Stimulated activated CD4-positive, alpha-beta T cell treated with anti-CD3 and anti-CD28 coated beads, Interleukin-15, amount 100 ng/mL, for 48 hours (primary cell): ENCODE data around the gene PPFIA4.
"Not testable (repeated sequence)": the region's sequence is repeated elsewhere in the genome, so short reads cannot be mapped to it uniquely, and the experiment has no call there.

ENCODE experiments used
- DNase-seq, 2 donors: peaks; one replicate each; pipeline ENCODE4 v3.0.0-alpha.2; 2020; ENCODE audit warnings: low read depth in 2 of 2

The PPFIA4 gene

DNA sequence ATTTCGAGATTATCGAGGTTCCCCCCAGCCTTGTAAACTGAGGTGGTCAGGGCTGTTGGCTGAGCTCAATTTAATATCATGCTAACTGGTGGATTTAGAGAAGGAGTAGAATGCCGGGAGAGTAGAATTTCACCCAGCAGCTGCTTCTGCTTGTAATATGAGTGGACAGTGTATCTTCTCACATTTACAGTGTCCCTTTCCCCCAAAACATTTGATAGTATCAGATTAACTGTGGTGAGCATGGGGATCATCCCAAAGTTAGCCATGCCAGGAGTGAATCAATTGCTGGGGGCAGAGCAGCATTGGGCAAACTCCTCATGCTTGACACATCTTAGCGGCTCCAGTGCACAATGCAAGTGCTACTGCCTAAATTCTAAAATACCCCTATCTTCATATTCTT lies 9.2 kb upstream of the PPFIA4 start:
- no peak for DNase-seq

DNA sequence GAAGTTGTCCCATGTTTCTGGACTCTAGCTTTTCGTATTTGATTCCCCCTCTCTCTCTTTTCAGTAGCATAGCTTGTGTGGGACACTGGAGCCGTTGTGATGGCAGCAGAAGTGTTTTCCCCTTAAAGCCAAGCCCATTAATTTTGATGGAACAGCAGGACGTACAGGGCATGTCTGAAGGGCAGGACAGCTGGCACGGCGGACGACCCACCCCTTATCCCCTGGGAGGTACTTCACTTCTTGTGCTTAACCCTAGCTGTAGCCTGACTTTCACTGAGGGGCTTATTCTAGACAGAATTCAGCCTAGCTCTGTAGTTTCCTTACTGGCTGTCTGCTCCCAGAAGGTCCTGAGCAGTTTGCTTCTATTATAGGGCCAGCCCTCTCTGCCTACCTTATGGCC lies 8.6 kb upstream of the PPFIA4 start:
- DNase-seq, result no peak

DNA sequence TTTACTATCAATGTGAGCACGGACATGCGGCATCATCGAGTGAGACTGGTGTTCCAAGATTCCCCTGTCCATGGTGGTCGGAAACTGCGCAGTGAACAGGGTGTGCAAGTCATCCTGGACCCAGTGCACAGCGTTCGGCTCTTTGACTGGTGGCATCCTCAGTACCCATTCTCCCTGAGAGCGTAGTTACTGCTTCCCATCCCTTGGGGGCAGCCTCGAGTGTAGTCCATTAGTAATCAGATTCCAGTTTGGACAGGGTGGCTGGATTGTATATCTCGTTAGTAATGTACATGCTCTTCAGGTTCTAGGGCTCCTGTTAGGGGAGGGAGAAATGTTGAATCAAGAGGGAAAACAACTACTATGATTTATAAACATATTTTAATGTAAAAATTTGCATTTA lies 3.4 kb upstream of the PPFIA4 start:
- DNase-seq, result not testable (repeated sequence)

DNA sequence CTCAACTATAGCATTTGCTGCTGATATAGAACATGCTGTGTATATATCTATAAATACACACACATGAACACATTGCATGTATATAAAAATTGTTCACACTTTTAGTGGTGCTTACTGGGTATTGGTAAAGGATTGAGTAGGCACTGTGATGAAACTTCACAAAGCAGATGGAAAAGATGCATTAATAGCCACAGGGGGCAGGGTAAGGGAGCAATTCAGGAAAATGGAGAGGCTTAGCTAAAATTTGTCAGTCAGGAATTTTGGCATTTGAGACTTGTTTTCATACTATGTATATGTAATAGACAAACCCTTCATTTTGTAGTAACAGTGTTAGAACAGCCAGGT lies 633 bp upstream of the PPFIA4 start:
- no peak for DNase-seq

DNA sequence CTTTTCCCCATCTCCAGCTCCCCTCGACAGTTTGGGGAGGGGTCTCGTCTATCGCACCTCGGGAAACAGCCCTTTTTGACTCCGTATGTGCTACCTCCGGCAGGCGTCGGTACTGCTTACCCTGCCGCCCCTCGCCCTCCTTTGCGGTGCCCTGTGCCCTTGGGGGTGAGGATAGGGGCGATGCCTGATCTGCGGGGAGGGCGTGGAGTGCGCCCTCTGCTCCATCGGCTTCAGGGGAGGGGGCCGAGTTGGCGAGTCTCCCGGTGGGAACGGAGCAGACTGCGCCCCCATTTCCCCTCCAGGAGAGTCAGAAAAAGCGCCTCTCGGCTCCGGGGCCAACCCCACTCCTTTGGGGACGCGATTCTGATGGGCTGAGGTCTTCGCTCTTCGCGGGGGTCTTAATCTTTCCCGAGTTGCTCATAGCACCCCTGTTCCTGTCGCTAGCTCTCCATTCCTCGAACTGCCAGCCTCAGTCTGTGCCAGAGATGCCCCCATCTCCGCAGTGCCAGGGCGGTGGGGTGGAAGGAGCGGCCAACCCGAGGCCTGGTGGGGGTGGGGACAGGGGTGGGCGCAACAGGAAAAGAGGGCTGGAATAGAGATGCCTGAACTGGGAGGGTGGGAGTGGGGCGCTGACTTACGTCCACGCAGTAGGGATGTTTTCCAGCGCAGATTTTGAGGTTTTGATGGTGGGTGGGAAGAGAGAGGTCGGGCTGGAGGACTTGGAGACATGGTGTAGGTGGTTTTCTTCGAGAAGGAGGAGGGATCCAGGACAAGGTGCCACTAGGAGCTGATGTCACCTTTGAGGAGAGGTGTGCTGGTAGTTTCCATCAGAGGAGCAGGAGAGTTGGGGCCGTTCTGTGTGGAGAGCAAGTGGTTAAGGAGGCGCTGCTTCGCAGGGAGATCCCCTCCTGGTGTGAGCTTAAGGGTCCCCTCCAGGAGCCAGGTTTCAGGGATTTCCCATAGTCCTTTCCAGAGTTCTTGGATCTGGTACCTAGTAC lies 674 bp downstream of the PPFIA4 start:
- no peak for DNase-seq

DNA sequence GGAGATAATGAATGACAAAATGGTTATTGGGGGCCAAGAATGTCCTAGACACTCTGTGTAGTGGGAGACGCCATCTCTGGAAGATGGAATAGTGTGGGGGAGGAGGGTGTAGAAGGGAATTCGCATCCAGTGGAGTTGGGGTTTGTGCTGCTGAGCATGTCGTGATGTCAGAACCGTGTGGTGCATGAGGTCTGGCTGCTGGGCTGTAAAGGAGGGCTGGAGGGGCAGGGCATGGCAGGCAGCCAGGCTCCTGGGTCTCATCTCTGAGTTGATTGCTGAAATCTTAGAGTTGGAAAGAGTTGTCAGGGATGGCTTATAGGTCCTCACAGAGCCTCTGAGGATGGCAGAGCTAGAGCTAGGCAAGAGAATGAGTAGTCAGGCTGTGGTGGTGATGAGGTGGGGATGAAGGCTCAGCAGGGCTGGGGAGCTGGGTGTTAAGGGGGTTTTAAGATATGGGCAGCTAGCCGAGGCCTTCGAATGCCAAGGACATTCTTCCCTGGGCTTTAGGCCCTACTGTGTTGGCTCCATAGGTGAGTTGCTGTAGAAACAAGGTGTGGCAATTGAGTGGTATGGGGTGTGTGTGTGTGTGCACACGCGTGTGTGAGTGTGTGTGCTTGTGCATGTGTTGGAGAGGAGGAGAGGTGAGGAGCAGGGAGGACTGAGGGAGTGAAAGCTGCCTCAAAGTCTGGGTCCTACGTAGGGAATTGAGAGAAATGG lies 1.9 kb downstream of the PPFIA4 start:
- no peak for DNase-seq

DNA sequence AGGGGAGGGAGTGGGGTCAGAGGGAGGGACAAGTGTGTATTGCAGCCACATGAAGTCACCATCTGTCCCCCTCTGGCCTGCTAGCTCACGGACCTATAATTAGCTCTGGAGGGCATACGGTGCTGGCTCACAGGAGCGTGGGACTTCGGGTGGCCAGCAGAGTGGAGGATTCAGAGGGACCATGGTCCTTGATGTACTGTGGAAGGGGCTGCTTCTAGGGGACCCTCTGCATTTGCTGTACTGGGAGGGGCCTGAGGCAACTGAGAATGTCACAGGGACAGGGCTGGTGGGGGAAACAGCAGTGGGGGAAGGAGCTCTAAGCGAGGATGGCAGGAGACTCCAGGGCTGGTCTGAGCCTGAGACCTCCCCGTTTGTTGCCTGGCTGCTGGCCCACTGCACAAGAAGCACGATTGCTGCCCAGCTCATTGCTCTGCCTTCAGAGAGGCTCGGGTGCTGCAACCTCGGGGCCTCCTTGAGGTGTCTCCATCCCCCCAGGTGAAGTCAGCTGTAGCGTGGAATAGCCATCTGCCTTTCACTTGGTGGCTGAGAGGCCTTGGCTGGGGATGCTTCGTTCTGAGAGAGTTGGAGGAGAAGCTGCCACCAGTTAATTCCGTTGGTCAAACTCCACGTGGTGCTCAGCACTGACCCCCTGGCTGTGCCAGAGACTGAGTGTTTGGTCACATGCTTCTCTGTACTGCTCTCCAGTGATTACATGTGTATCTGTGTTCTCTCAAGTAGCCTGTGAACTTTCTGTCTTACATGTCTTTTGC lies 2.7 kb downstream of the PPFIA4 start:
- no peak for DNase-seq

DNA sequence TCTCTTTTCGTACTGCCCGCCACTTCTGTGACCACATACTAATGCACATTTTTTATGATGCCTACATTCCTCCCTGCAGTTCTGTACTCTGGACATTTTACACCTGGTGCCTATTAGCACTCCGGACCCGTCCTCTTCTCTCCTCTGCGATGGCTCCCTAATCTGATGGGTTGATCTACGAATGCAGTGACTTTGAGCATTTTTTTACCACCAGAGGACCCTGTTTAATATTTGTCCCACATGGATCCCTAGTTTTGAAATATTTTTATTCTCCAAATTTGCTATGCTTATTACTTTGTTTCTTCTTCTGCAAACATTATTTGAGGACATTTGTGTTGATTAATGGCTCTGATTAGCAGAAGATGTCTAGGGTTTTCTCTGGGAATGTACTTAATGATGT lies 5.2 kb downstream of the PPFIA4 start:
- DNase-seq, result no peak

DNA sequence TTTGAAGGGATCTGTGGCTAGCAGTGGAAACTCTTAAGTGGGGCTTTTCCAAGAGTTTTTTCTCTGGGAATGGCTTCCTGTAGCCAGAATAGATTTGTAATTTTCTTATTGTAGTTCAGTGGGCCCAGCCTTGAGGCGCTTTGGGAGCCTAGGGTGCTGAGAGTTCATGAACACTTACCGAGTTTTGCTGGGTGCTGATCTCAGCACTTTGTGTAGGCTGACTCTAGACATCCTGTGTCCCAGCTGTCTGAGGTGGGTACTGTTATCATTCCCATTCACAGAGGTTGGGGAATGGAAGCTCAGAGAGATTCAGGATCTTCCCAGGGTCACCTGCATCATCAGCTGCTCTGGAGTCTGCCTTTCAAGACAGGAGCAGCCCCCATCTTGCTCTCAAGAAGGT lies 7.0 kb downstream of the PPFIA4 start:
- DNase-seq, result no peak

DNA sequence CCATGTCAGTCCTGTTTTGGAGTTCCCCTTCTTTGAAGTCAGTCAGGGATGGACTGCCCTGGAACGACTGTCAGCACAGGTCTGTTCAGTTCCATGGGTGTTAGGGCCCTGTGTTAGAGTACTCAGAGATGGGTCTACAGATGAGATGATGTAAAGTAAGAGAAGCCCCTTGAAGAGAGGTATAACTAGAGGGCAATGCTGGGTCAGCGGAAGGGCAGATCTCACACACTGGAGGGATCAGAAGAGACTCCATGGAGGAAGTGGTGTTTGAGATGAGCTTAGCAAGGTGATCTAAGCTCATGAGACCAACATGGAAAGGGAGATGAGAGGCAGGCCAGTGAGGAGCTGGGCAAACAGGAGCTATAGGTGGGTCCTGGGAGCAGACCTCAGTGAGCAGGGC lies 7.6 kb downstream of the PPFIA4 start:
- no peak for DNase-seq

DNA sequence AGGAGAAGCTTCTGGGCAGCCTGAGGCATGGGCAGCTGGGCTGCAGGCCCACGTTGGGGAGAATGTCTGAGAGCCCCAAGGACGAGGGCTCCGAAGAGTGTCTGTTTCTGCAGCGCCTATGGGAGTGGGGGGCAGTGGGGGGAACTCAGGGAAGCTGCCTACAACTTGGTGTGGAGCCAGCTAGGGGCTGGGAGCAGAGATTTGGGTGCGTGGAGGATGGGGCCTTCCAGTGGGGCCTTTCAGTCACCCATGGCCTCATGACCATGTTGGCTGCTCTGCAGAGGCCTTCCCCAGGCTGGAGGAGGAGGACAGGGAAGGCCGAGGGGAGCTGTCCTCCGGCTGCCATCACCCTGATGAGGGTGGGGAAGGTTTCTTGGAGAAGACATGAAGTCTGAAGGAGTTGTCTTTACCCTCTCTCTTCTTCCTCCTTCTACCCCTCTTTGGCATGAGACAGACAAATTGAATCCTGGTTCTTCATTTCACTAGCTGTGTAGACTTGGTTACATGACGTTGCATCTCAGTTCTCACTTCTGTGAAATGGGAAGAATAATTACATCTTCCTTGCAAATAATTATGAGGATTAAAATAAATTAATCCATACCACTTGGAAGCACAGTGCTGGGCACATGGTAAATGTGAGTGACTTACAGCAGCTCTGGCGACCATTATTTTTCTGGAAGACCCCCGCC lies 8.3 kb downstream of the PPFIA4 start:
- no peak for DNase-seq

DNA sequence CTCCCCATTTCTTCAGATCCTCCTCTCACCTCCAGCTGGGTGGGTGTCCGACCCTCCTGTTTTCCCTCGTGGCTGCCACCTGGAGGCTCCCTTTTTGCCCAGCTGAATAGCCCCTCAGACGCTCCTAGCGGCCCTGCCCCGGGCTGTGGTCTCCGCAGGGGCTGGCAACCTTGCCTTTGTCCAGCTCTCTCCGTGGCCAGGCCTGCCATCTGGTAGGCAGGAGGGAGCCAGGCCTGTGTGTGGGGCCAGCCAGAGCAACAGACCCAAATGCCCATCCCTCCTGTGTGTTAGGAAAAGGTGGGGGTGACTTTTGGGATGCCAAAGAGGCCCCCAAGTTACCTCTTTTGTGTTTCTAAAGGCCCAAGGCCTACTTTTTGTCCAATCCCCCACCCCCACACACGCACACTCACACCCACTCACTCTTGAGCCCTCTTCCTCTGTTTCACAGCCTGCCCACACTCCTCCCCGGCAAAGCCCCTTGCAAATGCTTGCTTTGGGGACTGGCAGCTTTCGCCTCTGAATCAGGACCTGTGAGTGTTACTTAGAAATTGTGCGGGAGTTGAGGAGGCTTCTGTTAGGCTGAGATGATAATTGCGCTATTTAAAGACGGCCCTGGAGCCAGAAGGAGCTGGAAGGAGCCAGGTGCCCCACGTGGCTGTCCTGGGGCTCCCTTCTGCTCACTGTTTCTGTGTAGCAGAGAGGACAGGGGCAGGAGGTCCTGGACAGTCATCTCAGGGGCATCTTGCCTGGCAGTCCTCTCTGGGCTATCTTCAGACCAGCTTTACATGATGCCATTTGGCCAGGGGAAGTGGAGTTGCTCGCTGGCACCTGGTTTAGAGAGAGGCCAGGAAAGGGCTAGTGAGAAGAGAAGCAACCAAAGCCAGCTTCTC lies 9.1 kb downstream of the PPFIA4 start:
- DNase-seq, result no peak

DNA sequence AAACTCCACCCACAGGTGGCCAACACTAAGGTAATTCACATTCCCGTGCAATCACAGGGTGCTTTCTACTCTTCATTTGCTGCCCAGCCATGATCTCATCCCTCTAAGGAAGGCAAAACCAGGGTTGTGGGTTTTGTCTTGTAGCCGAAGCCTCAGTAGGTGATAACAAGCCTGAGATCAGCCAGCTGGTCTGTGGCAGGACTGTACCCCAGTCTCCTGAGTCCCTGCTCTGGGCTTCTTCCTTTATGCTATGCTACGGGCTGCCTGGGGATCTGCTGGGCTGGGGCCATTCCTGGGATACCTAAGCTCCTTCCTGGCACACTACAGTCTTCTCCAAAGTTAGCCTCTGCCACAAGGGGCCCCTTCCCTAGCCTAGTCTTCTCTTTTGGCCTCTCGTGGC lies 9.8 kb downstream of the PPFIA4 start:
- no peak for DNase-seq

DNA sequence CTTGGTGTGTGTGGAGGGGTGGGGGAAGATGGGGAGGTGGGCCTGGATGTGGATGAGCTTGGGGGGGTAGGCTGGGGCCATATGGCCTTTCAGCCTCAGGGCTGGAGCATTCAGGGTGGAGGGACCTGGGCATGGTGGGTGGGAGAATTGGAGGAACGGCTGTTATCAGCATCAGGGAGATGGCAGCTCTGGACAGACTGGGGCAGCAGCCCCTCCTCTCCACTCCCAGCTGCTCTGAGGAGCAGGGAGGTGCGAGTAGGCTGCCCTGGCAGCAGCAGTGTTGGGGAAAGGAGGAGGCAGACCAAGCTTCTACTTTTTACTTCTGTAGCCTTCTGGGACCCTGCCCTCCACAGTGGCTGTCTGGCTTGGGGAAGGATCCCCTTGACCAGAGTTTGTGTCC lies 10.2 kb downstream of the PPFIA4 start:
- no peak for DNase-seq

DNA sequence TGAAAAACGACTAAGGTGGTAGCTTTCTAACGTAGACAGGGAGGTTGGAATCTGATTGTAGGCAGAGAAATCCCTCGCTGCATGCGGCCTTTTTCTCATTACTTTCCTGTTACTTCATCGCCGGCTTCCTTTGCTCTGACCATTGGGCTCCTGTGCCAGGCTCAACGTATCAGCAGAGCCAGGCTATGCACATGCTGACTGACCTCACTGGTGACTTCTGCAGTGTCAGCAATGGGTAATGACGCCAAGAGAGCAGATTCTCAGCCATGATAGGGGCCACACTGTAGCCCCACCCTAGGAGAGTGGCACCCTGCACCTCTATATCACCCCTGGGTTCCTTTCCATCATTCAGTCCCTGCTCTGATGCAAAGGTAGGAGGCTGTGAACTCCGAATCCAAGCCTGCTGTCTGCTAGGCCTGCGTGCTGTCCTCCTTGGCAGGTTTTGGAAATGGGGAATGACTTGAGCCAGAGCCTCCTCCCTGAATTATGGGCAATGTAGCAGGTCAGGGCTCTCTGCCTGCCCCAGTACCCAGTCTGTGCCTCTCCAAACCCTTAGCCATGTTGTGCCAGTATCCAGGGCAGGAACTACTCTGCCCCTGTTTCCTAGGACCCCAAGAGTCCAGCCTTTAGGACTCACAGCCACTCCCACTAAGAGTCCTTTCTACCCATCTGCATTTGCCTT lies 11.4 kb downstream of the PPFIA4 start:
- no peak for DNase-seq

DNA sequence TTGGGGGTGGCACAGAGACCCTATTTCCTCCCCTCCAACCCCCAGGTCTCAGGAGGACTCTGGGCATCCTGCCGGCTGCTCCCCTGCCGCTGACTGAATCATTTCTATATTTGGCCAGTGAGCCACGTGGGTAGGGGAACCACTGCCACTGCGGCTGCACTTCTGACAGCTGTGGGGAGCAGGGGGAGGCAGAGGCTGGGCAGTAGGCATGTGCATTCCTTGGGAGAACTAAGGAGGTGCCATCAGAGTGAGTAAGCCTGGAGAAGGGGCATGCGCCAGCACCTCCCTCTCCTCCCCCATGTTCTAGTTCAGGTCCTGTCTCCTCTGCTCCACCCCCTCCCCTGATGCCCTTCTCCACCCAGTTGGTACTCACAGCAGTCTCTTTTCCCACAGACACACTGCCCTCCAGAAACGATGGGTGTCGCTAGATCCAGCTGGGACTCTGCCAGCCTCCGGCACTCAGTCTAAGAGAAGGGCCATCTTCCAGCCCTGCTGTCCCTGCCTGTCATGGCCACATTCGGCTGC lies 12.0 kb downstream of the PPFIA4 start:
- no peak for DNase-seq

DNA sequence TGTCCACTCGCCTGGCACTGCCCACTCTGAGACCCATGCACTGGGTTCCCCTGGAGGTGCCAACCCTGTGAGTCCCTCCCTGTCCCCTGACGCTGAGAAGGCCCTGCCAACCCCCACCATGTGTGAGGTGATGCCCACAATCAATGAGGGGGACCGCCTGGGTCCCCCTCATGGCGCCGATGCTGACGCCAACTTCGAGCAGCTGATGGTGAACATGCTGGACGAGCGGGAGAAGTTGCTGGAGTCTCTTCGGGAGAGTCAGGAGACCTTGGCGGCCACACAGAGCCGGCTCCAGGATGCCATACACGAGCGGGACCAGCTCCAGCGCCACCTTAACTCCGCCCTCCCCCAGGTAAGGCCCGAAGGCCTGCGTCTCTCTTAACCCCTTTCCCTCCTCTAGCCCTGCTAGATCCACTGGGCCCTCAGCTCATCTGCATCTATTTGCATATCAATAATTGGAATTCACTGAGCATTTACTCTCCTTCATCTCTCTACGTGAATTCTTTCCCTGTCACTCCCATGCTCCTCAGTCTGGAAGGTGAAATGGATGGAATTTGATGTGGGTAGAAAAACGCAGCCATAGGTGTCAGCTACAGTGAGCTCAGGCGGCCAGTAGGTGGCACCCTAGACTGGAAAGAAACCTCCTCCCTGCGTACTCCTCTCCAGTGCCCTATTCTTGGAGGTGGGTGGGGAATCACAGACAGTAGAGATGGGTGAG lies 12.8 kb downstream of the PPFIA4 start:
- peak; percentile 36 to 50 for DNase-seq

DNA sequence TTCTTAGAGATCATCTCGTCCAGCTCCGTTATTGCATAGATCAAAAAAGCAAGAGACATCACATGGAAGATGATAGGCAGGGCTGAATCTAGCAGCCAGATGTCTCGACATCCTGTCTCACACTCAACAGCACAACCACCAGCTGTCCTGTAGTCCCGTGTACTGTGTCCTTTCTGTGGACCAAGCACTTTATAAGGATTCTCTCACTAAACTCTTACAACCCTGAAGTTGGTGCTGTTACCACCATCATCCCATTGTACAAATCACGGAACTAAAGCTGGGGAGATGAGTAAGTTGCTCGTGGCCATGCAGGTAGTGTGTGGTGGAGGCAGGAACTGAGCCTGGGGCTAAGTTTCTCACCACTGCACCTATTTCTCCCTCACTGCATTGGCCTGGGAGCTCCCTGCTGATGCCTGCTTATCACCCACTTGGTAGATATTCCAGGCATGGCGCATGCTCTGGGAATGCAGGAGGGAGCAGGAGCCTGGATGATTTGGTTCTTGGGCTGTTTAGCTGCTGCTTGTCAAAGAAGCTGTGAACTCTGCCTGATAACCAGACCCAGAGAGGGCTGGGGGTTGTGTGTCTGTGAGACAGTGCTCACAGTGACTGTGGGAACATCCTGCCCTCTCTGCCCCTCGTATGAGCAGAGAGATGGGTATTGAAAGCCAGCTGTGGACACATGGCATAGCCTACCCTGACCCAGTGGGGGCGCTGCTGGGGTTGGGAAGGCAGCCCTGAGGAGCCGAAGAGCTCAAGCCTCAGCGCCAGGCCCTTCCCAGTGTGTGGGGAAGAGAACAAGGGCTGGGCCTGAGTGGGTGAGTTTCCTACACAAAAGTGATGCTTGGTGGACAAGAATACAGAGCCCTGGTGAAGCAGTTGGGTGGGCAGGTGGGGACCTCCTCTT lies 13.6 kb downstream of the PPFIA4 start:
- no peak for DNase-seq
